CD4-positive, alpha-beta T cell treated with Interleukin-15 for 4 hours (primary cell): ENCODE results near the gene KAZN.

Source experiments
- DNase-seq: peaks from one replicate; pipeline ENCODE4 v3.0.0-alpha.2; 2020; ENCODE audit warnings: low spot score

The KAZN gene

DNA sequence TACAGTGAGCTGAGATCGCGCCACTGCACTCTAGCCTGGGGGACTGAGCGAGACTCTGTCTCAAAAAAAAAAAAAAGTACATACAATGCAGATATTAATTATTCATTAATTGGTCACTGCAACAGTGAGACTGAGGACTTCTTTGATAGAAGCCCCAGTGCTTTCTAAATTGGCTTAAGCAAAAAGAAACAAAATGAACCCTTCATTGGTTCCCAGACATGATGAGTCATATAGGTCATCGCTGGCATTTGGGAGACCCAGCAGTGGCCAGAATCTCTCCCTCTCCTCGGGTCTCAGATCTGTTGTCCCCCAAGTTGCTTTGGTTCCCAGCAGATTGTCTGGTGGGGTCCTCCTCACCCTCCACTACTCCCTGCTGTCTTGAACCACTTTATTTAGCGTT, 144.9 kb downstream of the KAZN start:
- no peak for DNase-seq

GRCh38 chr1:14745001-14745720, 146.7 kb downstream of the KAZN start:
- DNase-seq = no peak

GRCh38 chr1:14745789-14746188, 147.3 kb downstream of the KAZN start:
- DNase-seq = no peak

DNA sequence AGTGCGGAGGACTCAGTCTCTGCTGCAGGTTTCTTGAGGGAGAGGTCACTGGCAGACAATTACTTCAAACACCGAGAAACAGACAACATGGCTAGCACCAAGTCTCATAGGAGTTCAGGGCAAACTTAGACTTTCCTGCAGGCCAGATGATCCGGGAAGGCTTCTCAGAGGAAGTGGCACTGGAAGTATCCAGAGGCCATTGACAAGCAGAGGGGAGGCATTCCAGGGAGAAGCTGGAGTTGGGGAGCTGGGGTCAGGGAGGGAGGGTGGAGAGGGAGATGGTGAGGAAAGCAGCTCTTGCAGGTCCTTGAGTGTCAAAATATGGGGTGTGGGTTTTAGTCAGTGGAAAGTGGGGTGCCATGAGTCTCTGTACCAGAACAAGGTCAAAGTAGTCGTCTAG, 147.9 kb downstream of the KAZN start:
- no peak for DNase-seq

- no peak for DNase-seq
These were observed 149.7 kb downstream of the KAZN start for GRCh38 chr1:14748151-14748550.

DNA sequence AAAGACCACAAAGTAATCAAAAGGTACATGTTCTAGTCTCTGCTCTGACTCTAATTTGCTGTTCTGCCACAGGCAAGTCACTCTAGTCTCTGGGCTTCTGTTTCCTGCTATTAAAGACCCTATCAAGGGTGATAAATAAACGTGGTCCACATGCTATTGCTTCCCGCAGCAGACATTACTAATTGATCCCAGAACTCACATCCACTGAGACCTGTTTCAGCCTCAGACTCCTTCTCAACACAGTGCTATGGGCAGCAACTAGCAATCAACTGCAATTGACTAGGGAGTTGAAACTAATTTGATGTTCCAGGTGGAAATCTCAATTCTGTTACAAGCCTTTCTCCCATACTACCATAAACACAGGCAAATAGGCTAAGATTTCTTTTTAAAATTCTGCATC, 150.5 kb downstream of the KAZN start:
- no peak for DNase-seq

DNA sequence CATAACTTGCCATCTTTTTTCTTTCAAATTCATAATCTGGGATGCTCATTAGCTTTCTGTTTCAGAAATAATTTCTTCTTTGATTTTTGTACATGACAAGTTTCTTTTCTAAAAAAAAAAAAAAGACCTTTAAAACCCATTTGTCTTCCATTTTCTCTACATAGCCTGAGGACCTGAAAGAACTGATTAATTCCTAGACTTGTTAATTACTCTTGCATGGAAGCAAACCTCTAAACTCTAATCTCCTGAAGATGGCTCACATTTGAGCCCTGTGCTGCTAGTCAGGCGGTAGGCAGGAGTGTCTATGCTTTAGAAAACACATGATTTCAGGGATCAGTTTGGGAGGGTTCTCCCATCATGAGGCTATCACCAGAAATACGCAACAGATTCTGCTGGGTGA, 152.0 kb downstream of the KAZN start:
- DNase-seq = no peak

DNA sequence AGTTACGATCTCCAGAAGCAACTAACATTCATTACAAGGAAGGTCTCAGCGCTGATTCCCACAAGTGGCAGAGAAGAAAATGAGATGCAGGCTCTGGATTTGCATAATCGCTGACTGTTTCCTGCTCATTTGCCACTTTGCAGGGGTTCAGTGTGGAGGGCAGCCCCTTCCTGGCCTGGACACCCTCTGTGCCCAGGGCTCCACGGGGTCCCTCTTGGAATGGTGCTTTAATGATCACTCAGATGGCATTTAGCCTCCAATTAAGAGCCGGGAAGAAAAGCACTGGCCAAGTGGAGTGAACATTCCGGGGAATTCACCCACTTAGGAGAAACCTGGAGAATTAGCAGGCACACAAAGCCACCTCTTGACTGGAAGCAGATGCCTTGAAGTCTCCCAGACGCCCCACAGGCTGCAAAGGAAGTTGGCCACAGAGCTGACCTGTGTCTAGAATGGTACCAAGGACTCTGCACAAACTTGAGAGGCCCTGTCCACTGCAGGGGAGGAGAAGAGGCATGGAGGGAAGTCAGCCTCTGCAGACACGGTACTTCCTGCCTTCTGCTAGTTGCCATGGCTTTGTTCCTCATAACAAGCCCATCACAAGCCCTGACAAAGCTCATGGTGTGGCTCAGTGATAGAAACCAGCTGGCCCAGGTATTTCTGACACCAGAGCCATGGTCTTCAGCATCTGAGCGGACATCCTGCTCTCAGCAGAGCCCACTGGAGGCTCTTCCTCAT, 157.2 kb downstream of the KAZN start:
- no peak for DNase-seq

GRCh38 chr1:14756589-14757285, 158.3 kb downstream of the KAZN start:
- no peak for DNase-seq

DNA sequence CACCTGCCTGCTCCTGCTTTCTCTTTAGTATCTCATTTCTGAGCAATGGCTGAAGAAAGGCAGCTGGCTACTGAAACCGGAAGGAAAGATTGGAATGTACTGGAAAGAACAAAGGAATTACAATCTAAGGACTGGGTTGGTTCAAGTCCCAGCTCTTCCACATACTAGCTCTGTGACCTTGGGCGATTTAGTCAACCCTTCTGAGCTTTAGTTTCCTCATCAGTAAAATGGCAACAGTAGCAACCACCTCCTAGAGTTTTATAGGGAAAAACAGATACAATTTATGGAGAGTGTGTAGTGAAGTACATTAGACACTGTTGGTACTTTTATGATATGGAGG, 158.8 kb downstream of the KAZN start:
- no peak for DNase-seq

DNA sequence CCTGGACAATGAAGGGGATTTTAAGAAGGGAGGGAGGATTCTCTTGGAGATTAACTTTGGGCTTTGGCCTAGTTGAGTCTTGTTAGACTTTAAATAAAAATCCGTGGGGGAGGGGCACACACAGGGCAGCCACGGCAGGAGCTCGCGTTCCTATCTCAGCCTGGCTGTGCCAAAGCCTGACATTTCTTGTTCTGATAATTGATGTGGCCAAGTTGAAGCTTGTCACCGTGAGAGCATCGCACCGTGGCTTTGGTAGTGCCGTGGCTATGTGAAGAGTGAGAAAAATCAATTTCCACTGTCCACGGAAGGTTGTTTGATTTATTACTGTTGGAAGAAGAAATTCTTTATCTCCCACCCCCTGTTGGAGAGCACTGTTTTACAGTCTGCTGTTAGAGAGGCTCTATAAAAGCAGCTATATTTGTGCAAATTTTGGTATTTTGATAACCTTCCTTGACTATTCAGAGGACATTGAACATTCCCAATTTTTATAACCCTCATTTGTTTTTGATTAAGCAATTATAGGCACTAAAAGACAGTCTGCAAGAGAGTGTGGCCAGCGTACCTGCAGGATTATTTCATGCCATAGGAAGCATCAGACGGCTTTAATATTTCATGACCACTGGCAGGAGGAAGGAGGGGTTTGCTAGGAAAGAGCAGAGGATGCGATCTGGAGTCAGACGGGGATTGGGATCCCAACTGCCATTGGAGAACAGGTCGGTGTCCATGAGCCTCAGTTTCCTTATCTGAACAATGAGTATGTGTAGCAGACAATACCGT, 160.7 kb downstream of the KAZN start:
- DNase-seq = no peak

- DNase-seq = no peak
These were observed 161.4 kb downstream of the KAZN start for GRCh38 chr1:14759843-14760242.

DNA sequence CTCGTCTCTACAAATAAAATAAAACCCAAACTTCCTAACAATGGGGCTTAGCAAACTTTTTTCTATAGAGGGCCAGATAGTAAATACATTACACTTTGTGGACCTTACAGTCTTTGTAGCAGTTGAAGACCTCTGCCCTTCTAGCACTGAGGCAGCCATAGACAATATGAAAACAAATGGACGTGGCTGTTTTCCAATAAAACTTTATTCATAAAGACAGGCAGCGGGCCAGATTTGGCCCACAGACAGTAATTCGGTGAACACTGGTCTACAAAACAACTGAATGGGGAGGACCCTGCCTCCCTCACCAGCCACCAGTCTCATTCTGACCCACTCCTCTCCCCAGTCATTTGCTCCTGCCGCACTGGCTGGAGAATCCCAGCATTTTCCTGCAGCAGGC, 162.3 kb downstream of the KAZN start:
- DNase-seq = no peak

- no peak for DNase-seq
These were observed 163.0 kb downstream of the KAZN start for GRCh38 chr1:14761291-14762153.

DNA sequence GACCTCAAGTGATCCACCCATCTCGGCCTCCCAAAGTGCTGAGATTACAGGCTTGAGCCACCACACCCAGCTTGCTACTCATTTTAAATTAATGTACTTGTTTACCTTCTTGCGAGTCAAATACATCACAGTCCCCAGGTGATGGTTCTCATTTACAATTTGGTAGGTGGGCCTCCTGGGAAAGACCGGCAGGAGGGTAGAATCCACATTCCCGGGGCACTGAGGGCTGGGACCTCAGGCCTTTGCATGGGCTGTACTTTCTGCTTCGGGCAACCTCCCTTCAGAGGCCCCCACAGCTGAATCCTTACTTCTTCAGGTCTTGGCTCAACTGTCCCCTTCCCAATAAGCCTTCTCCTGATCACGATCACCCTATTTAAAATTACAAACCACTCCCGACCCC, 165.5 kb downstream of the KAZN start:
- DNase-seq = no peak

DNA sequence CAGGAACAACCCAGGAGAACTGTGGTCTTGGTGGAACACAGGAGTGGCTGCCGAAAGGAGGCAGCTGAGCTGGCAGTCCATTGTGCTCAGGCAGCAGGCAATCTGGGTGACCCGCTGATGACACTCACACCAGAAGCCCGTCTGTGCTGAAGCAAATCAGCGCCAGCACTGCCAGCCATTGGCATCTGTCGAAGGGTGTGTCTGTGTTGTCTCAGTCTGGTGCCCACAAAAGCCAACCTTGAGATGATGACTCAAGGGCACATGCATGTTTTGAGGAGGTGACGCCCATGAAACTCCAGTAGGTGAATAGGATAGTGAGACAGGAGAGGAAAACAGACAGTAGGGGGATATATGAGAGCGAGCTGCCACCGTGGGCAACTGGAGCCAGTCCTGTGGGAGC, 167.3 kb downstream of the KAZN start:
- DNase-seq = no peak

GRCh38 chr1:14767075-14767474, 168.6 kb downstream of the KAZN start:
- no peak for DNase-seq

- no peak for DNase-seq
These were observed 170.3 kb downstream of the KAZN start for GRCh38 chr1:14768582-14769304.

GRCh38 chr1:14769486-14770274, 171.2 kb downstream of the KAZN start:
- DNase-seq = no peak

GRCh38 chr1:14773396-14774025, 175.0 kb downstream of the KAZN start:
- DNase-seq = no peak
